ENCODE results near the gene SYNE1. TPM values are rescaled to one million over a fixed set of nuclear protein-coding genes. Genes with fewer than 3 reads are reported as not detected.
A peak's percentile ranks its signal among the peaks of the same experiment; 100 is the strongest.

Gene SYNE1
- total RNA-seq, 6 experiments from 2014 or later = 60.0 to 69.0 (median 66.9) TPM

DNA sequence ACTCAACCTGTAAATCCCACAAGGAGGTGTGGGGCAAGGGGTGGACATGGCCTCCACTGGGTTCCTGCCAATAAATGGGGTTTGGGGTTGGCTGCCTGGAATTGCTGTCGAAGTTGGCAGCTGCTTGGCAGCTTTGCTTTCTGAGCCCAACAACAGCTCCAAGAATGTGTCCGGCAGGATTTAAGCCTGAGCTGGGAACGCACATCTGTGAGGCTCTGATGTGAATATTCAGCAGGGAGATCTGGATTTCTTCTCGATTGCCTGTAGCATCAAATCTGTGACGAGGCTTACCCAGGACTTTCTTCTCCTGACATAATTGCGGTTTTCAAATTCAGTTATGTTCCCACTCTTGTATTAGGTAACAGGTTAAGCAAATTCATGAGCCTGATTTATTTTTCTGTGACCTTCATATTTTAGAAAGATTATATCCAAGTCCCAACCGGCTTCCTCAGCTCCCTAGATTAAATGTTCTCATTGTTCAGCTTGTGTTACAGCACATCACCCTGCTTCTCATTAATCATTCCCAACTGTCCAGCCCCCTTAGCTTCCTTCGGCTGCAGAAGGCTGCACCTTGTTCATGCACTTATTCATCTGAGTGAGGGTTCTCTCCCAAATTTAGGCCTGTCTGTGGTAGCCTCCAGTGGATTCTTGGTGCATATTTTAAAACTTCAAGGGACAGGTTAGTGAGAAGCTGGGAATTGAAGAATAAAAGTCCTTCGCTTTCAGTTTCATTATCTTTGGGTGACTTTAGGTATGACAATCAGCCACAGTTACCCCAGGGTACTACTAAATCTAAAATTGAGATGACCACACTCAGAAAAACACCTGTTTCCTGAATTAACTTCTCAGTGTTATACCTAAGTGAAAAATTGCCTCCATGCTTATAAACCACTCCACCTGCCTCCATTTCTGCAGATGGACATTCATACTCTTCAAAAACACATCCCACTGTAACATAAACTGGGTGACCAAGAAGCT is 519.7 kb downstream of the SYNE1 start:
- no peak overlapping the region for H3K27ac Mint-ChIP-seq
- H3K27me3 Mint-ChIP-seq (ENCODE audit: insufficient read depth) = peaks cover 5% of the 10 kb centered on the region; the same call in 1 of the 2 replicates
- H3K9me3 Mint-ChIP-seq = no peaks in the 10 kb centered on the region
- no peak overlapping the region for H3K4me3 Mint-ChIP-seq
- peaks cover 12% of the 10 kb centered on the region for H3K4me1 Mint-ChIP-seq (ENCODE audit: low read depth)
- TF ChIP-seq, protein P1, sequence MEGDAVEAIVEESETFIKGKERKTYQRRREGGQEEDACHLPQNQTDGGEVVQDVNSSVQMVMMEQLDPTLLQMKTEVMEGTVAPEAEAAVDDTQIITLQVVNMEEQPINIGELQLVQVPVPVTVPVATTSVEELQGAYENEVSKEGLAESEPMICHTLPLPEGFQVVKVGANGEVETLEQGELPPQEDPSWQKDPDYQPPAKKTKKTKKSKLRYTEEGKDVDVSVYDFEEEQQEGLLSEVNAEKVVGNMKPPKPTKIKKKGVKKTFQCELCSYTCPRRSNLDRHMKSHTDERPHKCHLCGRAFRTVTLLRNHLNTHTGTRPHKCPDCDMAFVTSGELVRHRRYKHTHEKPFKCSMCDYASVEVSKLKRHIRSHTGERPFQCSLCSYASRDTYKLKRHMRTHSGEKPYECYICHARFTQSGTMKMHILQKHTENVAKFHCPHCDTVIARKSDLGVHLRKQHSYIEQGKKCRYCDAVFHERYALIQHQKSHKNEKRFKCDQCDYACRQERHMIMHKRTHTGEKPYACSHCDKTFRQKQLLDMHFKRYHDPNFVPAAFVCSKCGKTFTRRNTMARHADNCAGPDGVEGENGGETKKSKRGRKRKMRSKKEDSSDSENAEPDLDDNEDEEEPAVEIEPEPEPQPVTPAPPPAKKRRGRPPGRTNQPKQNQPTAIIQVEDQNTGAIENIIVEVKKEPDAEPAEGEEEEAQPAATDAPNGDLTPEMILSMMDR (IDR thresholded peaks at IDR 0.05) = no peak
- no peak for DNase-seq
- peaks cover 40% of the 10 kb centered on the region for H3K36me3 Mint-ChIP-seq (ENCODE audit: low read depth)

DNA sequence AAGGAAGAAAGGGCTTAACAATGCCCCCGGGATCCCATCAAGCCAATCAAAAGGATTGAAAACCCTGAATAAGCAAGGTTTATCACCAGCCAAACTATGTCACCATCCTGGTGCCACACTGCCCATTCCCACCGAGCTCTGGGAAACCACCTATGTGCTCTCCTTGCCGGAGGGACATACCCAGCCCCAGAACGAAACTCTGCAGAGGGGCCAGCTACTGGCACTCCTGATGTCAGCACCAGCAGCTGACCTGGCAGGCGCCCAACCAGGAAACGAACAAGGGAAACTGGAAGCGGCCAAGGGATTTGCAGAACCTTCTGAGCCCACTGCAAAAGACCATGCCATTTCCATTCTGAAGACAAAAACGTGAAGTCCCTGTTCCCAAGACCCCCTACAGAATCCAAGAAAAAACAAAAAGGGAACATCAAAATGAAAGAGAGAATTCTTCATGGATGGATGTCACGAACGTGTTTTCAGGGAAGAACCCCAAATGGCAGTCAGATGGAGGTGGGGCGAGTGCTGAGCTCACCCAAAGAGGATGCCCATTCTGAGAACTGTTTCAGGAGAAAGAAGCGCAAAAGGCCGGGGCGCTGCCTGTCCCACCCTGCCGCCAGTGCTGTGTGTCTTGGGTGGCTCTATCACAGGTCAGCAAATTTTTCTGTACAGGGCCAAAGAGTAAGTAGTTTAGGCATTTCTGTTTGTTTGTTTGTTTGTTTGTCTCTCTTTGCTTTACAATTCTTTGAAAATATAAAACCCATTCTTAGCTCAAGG is 524.5 kb downstream of the SYNE1 start:
- H3K27ac Mint-ChIP-seq = no peak overlapping the region
- no peak overlapping the region for H3K4me3 Mint-ChIP-seq
- DNase-seq = no peak
- H3K27me3 Mint-ChIP-seq (ENCODE audit: insufficient read depth) = no peaks in the 10 kb centered on the region
- H3K9me3 Mint-ChIP-seq = no peaks in the 10 kb centered on the region
- TF ChIP-seq, protein P1 (IDR thresholded peaks at IDR 0.05) = no peak
- H3K4me1 Mint-ChIP-seq (ENCODE audit: low read depth) = peaks cover 17% of the 10 kb centered on the region
- H3K36me3 Mint-ChIP-seq (ENCODE audit: low read depth) = 0 out of 2 replicates have a peak, but pooled peaks cover 6% of the 10 kb centered on the region

DNA sequence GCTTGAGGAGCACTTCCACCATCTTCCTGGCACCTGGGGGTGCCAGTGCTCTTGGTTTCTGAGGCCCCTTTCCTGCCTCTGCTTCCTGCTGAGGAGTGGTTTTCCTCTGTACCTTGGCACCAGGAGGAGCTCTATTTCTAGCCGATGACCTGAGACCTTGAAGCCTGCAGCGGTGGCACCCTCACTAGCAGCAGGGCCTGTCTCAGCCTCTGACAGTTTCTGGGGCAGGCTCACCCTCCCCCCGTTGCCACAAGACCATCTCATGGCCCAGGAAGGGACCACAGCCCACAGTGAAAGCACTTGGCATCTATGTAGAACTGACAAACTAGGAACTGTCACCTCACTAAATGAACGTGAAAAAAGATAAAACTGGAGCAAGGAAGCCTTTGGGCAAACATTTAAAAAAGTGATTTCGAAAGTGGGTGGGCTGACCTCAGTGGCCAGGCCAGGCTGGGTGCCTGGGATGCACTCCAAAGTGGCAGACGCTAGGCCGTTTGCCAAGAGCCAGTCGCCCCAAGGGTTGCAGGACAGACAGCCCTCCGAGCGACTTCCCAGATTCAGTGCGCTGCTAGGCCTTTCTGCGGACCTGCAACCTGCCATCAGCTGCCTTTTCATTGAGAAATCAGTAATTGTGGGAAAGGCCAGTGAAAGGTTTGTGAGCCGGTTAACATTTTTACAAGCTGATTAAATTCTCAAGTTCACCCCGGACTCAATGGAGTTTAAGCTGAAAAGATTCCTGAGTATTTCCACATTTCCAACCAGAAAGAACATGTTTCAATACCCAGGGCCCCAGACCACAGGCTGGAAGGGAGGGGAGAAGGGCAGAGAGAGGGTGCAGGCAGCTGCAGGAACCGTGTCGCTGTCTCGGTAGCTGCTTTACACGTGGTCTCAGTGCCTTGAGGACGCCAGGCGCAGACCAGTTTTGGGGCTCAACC is 526.0 kb downstream of the SYNE1 start:
- peak; percentile 29 for DNase-seq
- TF ChIP-seq, protein P1 (IDR thresholded peaks at IDR 0.05) = no peak
- H3K4me3 Mint-ChIP-seq = peak overlapping the region; percentile 21; the same call in 1 of the 2 replicates
- no peaks in the 10 kb centered on the region for H3K27me3 Mint-ChIP-seq (ENCODE audit: insufficient read depth)
- H3K9me3 Mint-ChIP-seq = no peaks in the 10 kb centered on the region
- peaks cover 13% of the 10 kb centered on the region for H3K36me3 Mint-ChIP-seq (ENCODE audit: low read depth)
- H3K4me1 Mint-ChIP-seq (ENCODE audit: low read depth) = peaks cover 25% of the 10 kb centered on the region
- H3K27ac Mint-ChIP-seq = no peak overlapping the region; the same call in 1 of the 2 replicates

DNA sequence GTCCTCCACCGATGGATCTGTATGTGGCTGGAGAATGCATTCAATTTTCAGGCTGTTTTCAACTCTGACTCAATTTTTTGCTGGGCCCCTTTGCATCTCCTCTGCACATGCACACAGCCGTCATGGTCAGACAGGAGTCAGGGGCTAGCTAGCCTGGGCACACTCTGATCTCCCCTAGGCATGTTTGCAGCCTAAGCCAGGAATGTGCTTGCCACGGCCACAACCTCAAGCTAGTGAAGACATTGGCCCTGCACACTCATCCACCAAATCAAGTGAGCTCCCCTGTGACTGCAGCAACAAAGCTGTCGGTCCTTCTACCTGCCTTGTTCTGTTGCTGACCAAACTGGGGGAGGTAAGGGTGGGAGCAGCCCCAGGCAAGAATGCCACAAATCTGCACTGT is 529.2 kb downstream of the SYNE1 start:
- Mint-ChIP-seq H3K4me3 (no peak overlapping the region), H3K27me3 (ENCODE audit: insufficient read depth) (no peaks in the 10 kb centered on the region; the same call in 1 of the 2 replicates), H3K4me1 (ENCODE audit: low read depth) (peaks cover 25% of the 10 kb centered on the region), H3K27ac (no peak overlapping the region), H3K36me3 (ENCODE audit: low read depth) (peaks cover 15% of the 10 kb centered on the region), H3K9me3 (no peaks in the 10 kb centered on the region)
- no peak for DNase-seq
- TF ChIP-seq, protein P1 (IDR thresholded peaks at IDR 0.05) = no peak
